Measurements from ENCODE around the gene ZRSR2. TPM values are rescaled to one million over a fixed set of nuclear protein-coding genes. Genes with fewer than 3 reads are reported as not detected.

ZRSR2 gene
- total RNA-seq, 1 experiment from 2014 or later: 6.1 TPM

- peak; percentile 58 for DNase-seq
- no peaks in the 10 kb centered on the region; the same call in 1 of the 2 replicates for H3K36me3 ChIP-seq (replicated peaks; ENCODE audit: control insufficient read depth, insufficient read depth, low read length)
- H3K4me3 ChIP-seq (ENCODE audit: insufficient read depth, low read depth, low read length): no peak overlapping the region
Measured at GRCh38 chrX:15769300-15769954, 20.9 kb upstream of the ZRSR2 start.

DNA sequence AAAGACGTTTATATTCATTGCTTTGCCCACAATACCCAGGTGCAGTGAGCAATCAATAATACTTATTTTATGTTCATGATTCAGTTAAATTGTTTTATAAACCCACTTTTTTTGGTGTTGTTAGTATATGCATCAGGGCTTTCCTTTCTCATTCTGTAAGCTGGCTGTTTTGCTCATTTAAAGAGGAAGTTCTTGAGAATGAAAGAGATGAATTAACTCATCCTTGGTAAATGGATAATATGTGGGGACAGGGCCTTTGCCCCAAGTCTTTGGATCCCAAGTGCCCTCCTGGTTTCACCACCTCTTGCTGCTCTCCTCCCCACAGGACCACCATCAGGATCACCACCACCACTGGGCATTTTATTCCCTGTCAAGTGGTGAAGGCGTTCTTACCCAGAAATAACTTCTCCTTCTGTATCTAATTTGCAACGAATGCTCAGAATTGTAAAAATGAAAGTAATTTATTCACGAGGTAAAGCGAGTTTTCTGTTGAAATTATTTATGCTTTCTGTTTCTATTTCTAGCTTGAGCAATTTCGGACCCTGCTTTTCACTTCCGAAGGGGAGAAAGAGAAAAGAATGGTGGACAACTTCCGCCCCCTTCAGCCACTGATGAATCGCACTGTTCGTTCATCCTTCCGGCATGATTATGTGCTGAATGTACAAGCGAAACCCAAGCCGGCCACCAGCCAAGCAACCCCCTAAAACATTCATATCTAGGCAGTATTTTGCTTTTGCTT lies 8.2 kb upstream of the ZRSR2 start:
- no peak for DNase-seq
- Histone ChIP-seq H3K4me3 (ENCODE audit: insufficient read depth, low read depth, low read length) (no peak overlapping the region), H3K36me3 (replicated peaks; ENCODE audit: control insufficient read depth, insufficient read depth, low read length) (no peaks in the 10 kb centered on the region; the same call in 1 of the 2 replicates), H3K27me3 (ENCODE audit: control insufficient read depth, insufficient read depth, low read length) (no peaks in the 10 kb centered on the region)

More at GRCh38 chrX:15769300-15769954, 20.9 kb upstream of the ZRSR2 start:
- H3K27me3 ChIP-seq (ENCODE audit: control insufficient read depth, insufficient read depth, low read length): no peaks in the 10 kb centered on the region

GRCh38 chrX:15785176-15785750 lies 5.0 kb upstream of the ZRSR2 start:
- no peak overlapping the region for H3K4me3 ChIP-seq (ENCODE audit: insufficient read depth, low read depth, low read length)
- no peak for DNase-seq
- H3K36me3 ChIP-seq (replicated peaks; ENCODE audit: control insufficient read depth, insufficient read depth, low read length): no peaks in the 10 kb centered on the region; the same call in 1 of the 2 replicates
- no peaks in the 10 kb centered on the region for H3K27me3 ChIP-seq (ENCODE audit: control insufficient read depth, insufficient read depth, low read length)

- DNase-seq: no peak
- Histone ChIP-seq H3K36me3 (replicated peaks; ENCODE audit: control insufficient read depth, insufficient read depth, low read length) (no peaks in the 10 kb centered on the region; the same call in 1 of the 2 replicates), H3K27me3 (ENCODE audit: control insufficient read depth, insufficient read depth, low read length) (no peaks in the 10 kb centered on the region), H3K4me3 (ENCODE audit: insufficient read depth, low read depth, low read length) (no peak overlapping the region)
Measured at GRCh38 chrX:15786915-15787314, 3.4 kb upstream of the ZRSR2 start.

DNA sequence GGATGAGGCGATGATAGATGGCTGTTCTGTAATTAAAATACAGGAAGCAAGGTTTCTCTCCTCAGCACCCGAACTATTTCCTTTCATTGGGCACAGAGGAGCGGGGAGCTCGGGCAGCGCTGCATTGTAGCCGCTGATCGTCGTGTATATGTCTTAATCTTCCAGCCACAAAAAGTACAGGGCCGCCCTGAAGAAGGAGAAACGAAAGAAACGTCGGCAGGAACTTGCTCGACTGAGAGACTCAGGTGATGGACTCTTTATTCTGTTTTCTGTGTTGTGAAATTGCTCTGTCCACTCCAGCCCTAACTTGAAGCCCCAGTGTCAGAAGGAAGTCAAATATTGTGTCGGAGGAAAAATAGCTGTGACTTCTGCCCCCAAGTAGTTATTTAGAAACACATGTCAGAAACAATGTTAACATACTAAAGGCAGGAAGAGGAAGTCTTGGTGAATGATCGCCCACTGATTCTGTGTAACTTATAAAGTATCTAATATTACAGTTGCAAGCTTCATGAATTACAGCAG lies 546 bp downstream of the ZRSR2 start:
- Histone ChIP-seq H3K4me3 (ENCODE audit: insufficient read depth, low read depth, low read length) (peak overlapping the region; percentile 95), H3K27me3 (ENCODE audit: control insufficient read depth, insufficient read depth, low read length) (no peaks in the 10 kb centered on the region), H3K36me3 (replicated peaks; ENCODE audit: control insufficient read depth, insufficient read depth, low read length) (peaks cover 2% of the 10 kb centered on the region)
- DNase-seq: no peak

GRCh38 chrX:15797707-15798106 lies 7.4 kb downstream of the ZRSR2 start:
- H3K36me3 ChIP-seq (replicated peaks; ENCODE audit: control insufficient read depth, insufficient read depth, low read length): peaks cover 2% of the 10 kb centered on the region
- DNase-seq: no peak
- no peaks in the 10 kb centered on the region for H3K27me3 ChIP-seq (ENCODE audit: control insufficient read depth, insufficient read depth, low read length)
- H3K4me3 ChIP-seq (ENCODE audit: insufficient read depth, low read depth, low read length): no peak overlapping the region

DNA sequence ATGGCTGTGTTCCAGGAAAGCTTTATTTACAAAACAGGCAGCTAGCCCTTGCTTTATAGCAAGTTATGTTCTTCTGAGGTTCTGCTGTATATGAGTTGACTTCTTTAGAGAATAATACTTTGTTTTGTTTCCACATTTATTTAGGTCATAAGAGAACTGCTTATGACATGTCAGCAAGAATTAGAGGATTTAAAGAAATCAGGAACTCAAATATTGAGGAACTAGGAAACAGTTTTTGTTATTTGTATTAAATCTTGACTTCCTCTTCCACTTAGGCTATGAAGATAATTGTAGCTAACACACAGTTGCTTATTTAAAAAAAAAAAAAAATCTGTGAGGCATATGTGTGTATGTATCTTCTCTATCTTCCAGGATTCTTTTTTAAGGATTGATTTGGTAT lies 14.3 kb downstream of the ZRSR2 start:
- H3K27me3 ChIP-seq (ENCODE audit: control insufficient read depth, insufficient read depth, low read length): no peaks in the 10 kb centered on the region
- H3K4me3 ChIP-seq (ENCODE audit: insufficient read depth, low read depth, low read length): no peak overlapping the region
- peaks cover 9% of the 10 kb centered on the region; the same call in 1 of the 2 replicates for H3K36me3 ChIP-seq (replicated peaks; ENCODE audit: control insufficient read depth, insufficient read depth, low read length)
- no peak for DNase-seq

DNA sequence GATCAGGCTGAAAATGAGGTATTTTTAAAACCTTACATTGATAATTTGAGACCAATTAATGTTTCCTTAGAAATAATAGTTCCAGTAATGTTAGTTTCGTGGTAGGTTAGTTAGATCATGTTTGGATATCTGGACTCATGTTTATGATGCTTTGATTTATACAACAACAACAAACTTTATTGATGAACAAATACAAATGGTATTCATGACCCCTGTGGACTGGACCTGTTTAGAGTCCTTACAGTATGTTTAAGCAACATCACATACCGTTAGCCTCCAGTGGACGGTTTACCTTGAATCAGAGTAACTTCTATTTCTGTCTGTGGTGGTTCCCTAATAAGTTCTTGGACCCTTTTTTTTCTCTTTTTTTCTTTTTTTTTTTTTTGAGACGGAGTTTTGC lies 18.0 kb downstream of the ZRSR2 start:
- Histone ChIP-seq H3K4me3 (ENCODE audit: insufficient read depth, low read depth, low read length) (no peak overlapping the region), H3K36me3 (replicated peaks; ENCODE audit: control insufficient read depth, insufficient read depth, low read length) (peaks cover 17% of the 10 kb centered on the region), H3K27me3 (ENCODE audit: control insufficient read depth, insufficient read depth, low read length) (no peaks in the 10 kb centered on the region)
- no peak for DNase-seq

GRCh38 chrX:15812192-15812938 lies 22.1 kb downstream of the ZRSR2 start:
- DNase-seq: no peak
- H3K36me3 ChIP-seq (replicated peaks; ENCODE audit: control insufficient read depth, insufficient read depth, low read length): peaks cover 15% of the 10 kb centered on the region
- H3K27me3 ChIP-seq (ENCODE audit: control insufficient read depth, insufficient read depth, low read length): no peaks in the 10 kb centered on the region
- no peak overlapping the region for H3K4me3 ChIP-seq (ENCODE audit: insufficient read depth, low read depth, low read length)

DNA sequence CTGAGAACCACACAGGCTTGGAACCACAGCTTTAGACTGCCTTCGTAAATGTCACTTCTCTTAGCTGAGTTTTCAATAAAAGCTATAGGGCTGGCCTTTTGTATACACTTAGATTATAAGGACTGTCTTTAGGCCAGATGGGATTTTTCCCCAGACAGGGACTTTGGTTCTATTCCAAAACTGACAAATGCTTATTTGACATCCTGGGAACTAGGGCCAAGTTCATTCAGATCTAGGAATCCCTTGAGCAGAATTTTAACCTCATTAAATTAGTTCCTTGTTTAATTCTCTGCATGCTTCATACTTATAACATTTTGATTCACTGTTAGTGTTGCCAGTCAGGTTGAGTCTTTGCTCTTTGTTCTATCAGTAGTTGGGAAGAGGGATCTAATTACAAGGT lies 23.1 kb downstream of the ZRSR2 start:
- Histone ChIP-seq H3K27me3 (ENCODE audit: control insufficient read depth, insufficient read depth, low read length) (no peaks in the 10 kb centered on the region), H3K4me3 (ENCODE audit: insufficient read depth, low read depth, low read length) (no peak overlapping the region), H3K36me3 (replicated peaks; ENCODE audit: control insufficient read depth, insufficient read depth, low read length) (peaks cover 16% of the 10 kb centered on the region)
- no peak for DNase-seq

DNA sequence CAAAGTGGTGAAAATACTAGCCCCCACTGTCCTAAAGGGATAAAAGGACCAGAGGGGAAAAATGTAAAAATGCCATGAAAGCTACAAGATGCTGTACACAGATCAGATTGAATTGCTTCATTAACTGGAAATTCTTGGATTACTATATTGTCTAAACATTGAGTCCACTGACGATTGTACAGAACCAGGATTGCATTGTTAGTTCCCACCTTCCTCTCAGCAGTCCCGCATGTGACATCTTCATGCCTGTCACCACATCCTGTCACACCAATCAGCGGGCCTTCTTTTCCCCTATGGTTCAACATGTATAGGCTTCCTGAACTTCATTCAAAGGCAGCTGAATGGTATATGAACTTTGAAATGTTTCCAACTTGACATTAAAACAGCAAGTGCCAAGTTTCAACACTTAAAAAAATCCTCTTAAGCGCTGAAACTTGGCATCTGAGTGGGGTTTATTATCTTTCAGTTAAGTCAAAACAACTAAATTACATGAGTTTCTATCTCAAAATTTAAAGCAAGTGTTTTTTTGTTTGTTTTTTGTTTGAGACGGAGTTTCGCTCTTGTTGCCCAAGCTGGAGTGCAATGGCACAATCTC lies 24.6 kb downstream of the ZRSR2 start:
- DNase-seq: no peak
- Histone ChIP-seq H3K27me3 (ENCODE audit: control insufficient read depth, insufficient read depth, low read length) (no peaks in the 10 kb centered on the region), H3K36me3 (replicated peaks; ENCODE audit: control insufficient read depth, insufficient read depth, low read length) (peaks cover 9% of the 10 kb centered on the region), H3K4me3 (ENCODE audit: insufficient read depth, low read depth, low read length) (no peak overlapping the region)

DNA sequence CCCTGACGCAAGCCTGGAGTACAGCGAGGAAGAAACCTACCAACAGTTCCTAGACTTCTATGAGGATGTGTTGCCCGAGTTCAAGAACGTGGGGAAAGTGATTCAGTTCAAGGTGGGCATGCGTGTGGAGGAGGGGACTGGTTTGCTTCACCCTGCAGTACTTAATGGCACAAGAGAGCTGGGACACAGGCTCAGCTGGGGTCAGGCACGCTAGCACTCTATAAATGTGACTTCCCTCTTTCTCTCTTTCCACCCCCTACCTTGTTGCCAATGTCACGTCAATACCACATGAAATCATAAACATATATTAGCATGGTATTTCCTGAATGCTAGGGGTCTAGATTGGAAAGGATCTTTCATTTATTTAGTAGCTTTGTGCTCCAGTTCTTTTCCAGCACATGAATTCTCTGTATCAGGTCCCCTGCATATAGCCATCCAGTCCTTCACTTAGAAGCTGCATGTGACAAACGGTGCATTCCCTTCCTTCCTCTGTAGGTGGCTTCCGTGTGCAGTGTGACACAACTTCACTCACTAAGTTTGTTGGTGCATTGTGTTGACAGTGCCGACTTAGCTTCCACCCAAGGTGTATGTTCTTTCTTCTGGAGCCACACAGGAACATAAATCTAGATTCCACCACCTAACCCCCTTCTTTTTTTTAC lies 25.6 kb downstream of the ZRSR2 start:
- peak; percentile 55 for DNase-seq

DNA sequence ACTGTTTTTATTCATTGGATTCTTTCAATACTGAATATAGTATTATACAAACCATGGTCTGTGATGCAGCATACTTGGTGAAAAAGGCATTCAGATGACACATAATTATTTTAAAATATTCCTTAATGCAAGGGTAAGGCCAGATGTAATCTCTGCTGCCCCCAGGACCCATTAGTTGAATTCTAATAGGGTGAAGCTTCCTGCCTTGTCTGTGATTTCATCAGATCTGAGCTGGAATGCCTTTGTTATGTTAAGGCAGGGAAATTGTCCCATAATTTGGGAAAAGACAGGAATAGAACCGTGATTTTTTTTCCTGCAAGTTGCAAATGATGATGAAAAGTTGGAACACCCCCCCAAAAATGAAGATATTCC lies 26.1 kb downstream of the ZRSR2 start:
- Histone ChIP-seq H3K27me3 (ENCODE audit: control insufficient read depth, insufficient read depth, low read length) (no peaks in the 10 kb centered on the region), H3K4me3 (ENCODE audit: insufficient read depth, low read depth, low read length) (no peak overlapping the region), H3K36me3 (replicated peaks; ENCODE audit: control insufficient read depth, insufficient read depth, low read length) (peaks cover 9% of the 10 kb centered on the region)
- DNase-seq: peak; percentile 40

More for the DNA sequence above, 25.6 kb downstream of the ZRSR2 start:
- no peaks in the 10 kb centered on the region for H3K27me3 ChIP-seq (ENCODE audit: control insufficient read depth, insufficient read depth, low read length)
- no peak overlapping the region for H3K4me3 ChIP-seq (ENCODE audit: insufficient read depth, low read depth, low read length)
- H3K36me3 ChIP-seq (replicated peaks; ENCODE audit: control insufficient read depth, insufficient read depth, low read length): peaks cover 9% of the 10 kb centered on the region

GRCh38 chrX:15816886-15817285 lies 26.6 kb downstream of the ZRSR2 start:
- H3K36me3 ChIP-seq (replicated peaks; ENCODE audit: control insufficient read depth, insufficient read depth, low read length): peaks cover 9% of the 10 kb centered on the region
- no peak overlapping the region for H3K4me3 ChIP-seq (ENCODE audit: insufficient read depth, low read depth, low read length)
- DNase-seq: peak; percentile 29
- no peaks in the 10 kb centered on the region for H3K27me3 ChIP-seq (ENCODE audit: control insufficient read depth, insufficient read depth, low read length)

All from H7 (cell line).